HG02973 (cell line): ENCODE measurements around the gene FLNA.
A peak's percentile ranks its signal among the peaks of the same experiment; 100 is the strongest.
"Not testable (repeated sequence)": the region's sequence is repeated elsewhere in the genome, so short reads cannot be mapped to it uniquely, and the experiment has no call there.

Experiments used
- ATAC-seq: cut with Tn5 transposase; IDR thresholded peaks from one replicate; pipeline ENCODE4 v1.9.1; 2021; ENCODE audit warnings: moderate library complexity; ENCODE audit not compliant: unreplicated experiment

FLNA gene

GRCh38 chrX:154398668-154399526 lies 24.5 kb upstream of the FLNA start:
- ATAC-seq, result peak; percentile 19

GRCh38 chrX:154397888-154398667 lies 23.6 kb upstream of the FLNA start, which contains the start of gene RPL10:
Gene RPL10 (plus strand): TSS chrX:154398377. CDS start chrX:154398520, 143 bp downstream.
- peak; percentile 67 for ATAC-seq

GRCh38 chrX:154396973-154397887 lies 22.8 kb upstream of the FLNA start:
- peak; percentile 40 for ATAC-seq

- ATAC-seq, result not testable (repeated sequence)
Observed at GRCh38 chrX:154396363-154396762, 21.9 kb upstream of the FLNA start.

- ATAC-seq, result peak; percentile 68
Observed at GRCh38 chrX:154389812-154390747, 15.6 kb upstream of the FLNA start.

- not testable (repeated sequence) for ATAC-seq
Observed at GRCh38 chrX:154388649-154389048, 14.2 kb upstream of the FLNA start.

- ATAC-seq, result not testable (repeated sequence)
Observed at GRCh38 chrX:154388094-154388493, 13.7 kb upstream of the FLNA start.

- no peak for ATAC-seq
Observed at GRCh38 chrX:154384284-154384892, 10.0 kb upstream of the FLNA start.

- ATAC-seq, result no peak
Observed at GRCh38 chrX:154383359-154384283, 9.2 kb upstream of the FLNA start.

- ATAC-seq, result no peak
Observed at GRCh38 chrX:154382483-154383069, 8.1 kb upstream of the FLNA start.

- ATAC-seq, result no peak
Observed at GRCh38 chrX:154381271-154381670, 6.8 kb upstream of the FLNA start.

- ATAC-seq, result no peak
Observed at GRCh38 chrX:154380787-154381186, 6.4 kb upstream of the FLNA start.

- ATAC-seq, result no peak
Observed at GRCh38 chrX:154380153-154380552, 5.7 kb upstream of the FLNA start.

- ATAC-seq, result no peak
Observed at GRCh38 chrX:154379569-154379951, 5.1 kb upstream of the FLNA start.

GRCh38 chrX:154378799-154379568 lies 4.5 kb upstream of the FLNA start, which contains the start of gene EMD:
Gene EMD (plus strand): TSS chrX:154379295. CDS start chrX:154379485, 190 bp downstream.
- ATAC-seq, result peak; percentile 77

- no peak for ATAC-seq
Observed at GRCh38 chrX:154378059-154378798, 3.8 kb upstream of the FLNA start.
